IMR-90 (cell line): Measurements from ENCODE around the gene MCAM. TPM values are rescaled to one million over a fixed set of nuclear protein-coding genes. Genes with fewer than 3 reads are reported as not detected.

ENCODE experiments used
- ATAC-seq: fragments of 200-7000 bp; cut with Tn5 transposase; 2 replicates; pipeline ENCODE4 v1.9.1; 2020; ENCODE audit warnings: low read depth, mild to moderate bottlenecking, moderate library complexity
- BruUV-seq: library from RNA; stranded (reverse); fragments of 400-500 nt; replicated peaks from 2 replicates; lab custom pipeline; 2021; lab: Mats Ljungman, UMichigan
- CTCF ChIA-PET: fragments of 300-600 bp; formaldehyde crosslinking; extraction: SDS; loops from one replicate; lab custom pipeline; 2021; ENCODE audit warnings: antibody characterized with exemption; lab: Yijun Ruan, JAX
- POLR2A ChIA-PET: fragments of 300-600 bp; sonication (Branson Sonifier 250); formaldehyde crosslinking; loops from one replicate; lab custom pipeline; 2022; ENCODE audit warnings: antibody characterized with exemption; ENCODE audit not compliant: unreplicated experiment; lab: Charles Lee
- DNase-seq: peaks from one replicate; pipeline ENCODE4 v3.0.0; 2013
- H2AFZ ChIP-seq: replicated peaks from 2 replicates; pipeline ENCODE3; 2013; ENCODE audit warnings: low read length, mild to moderate bottlenecking; ENCODE audit not compliant: poor library complexity
- H2AK5ac ChIP-seq: 2 replicates; pipeline ENCODE4 v1.6.1; 2013; ENCODE audit warnings: low read depth, low read length, inconsistent platforms
- H2AK9ac ChIP-seq: replicated peaks from 2 replicates; pipeline ENCODE3; 2013; ENCODE audit warnings: mild to moderate bottlenecking, low read depth, low read length, moderate library complexity; ENCODE audit not compliant: poor library complexity
- H2BK120ac ChIP-seq: 2 replicates; pipeline ENCODE4 v1.6.1; 2013; ENCODE audit warnings: low read depth, low read length, inconsistent platforms
- H2BK15ac ChIP-seq: 3 replicates; pipeline ENCODE4 v1.6.1; 2013; ENCODE audit warnings: low read depth, low read length, inconsistent platforms
- H2BK20ac ChIP-seq: 2 replicates; pipeline ENCODE4 v1.6.1; 2013; ENCODE audit warnings: low read depth, mild to moderate bottlenecking, inconsistent platforms, low read length, moderate library complexity
- H2BK5ac ChIP-seq: 2 replicates; pipeline ENCODE4 v1.6.1; 2013; ENCODE audit warnings: mild to moderate bottlenecking, low read depth, low read length, inconsistent platforms; ENCODE audit not compliant: poor library complexity, severe bottlenecking
- H3K14ac ChIP-seq: replicated peaks from 2 replicates; pipeline ENCODE4 v1.6.1; 2013; ENCODE audit warnings: low read depth, low read length, inconsistent platforms
- H3K18ac ChIP-seq: 2 replicates; pipeline ENCODE4 v1.6.1; 2013; ENCODE audit warnings: low read depth, low read length, control low read depth
- H3K23ac ChIP-seq: 2 replicates; pipeline ENCODE4 v1.6.1; 2013; ENCODE audit warnings: low read depth, low read length, inconsistent platforms
- H3K27ac ChIP-seq: 2 replicates; pipeline ENCODE4 v1.5.1; 2013; ENCODE audit warnings: mild to moderate bottlenecking, control low read depth, low read length; ENCODE audit not compliant: insufficient read depth
- H3K27me3 ChIP-seq: 2 replicates; pipeline ENCODE4 v1.6.1; 2013; ENCODE audit warnings: low read length; ENCODE audit not compliant: control insufficient read depth, insufficient read depth
- H3K36me3 ChIP-seq: 2 replicates; pipeline ENCODE4 v1.6.1; 2013; ENCODE audit warnings: low read length, mixed read lengths; ENCODE audit not compliant: control insufficient read depth, insufficient read depth
- H3K4ac ChIP-seq: 2 replicates; pipeline ENCODE4 v1.6.1; 2013; ENCODE audit warnings: low read depth, low read length, inconsistent platforms
- H3K4me1 ChIP-seq: 2 replicates; pipeline ENCODE4 v1.6.1; 2013; ENCODE audit warnings: low read length, mixed read lengths; ENCODE audit not compliant: control insufficient read depth, insufficient read depth
- H3K4me2 ChIP-seq: 2 replicates; pipeline ENCODE4 v1.6.1; 2013; ENCODE audit warnings: low read depth, mild to moderate bottlenecking, control low read depth, low read length, moderate library complexity
- H3K4me3 ChIP-seq: 2 replicates; pipeline ENCODE4 v1.5.1; 2013; ENCODE audit warnings: low read depth, mild to moderate bottlenecking, control low read depth, low read length, moderate library complexity; ENCODE audit not compliant: insufficient read depth
- H3K56ac ChIP-seq: 2 replicates; pipeline ENCODE4 v1.6.1; 2013; ENCODE audit warnings: low read length, inconsistent platforms; ENCODE audit not compliant: insufficient read depth; ENCODE audit errors: extremely low read depth
- H3K79me1 ChIP-seq, 2 experiments: 2 replicates each; pipeline ENCODE4 v1.6.1; 2013; ENCODE audit warnings: low read length in 2 of 2, inconsistent platforms in 1 of 2, low read depth in 1 of 2
- H3K9ac ChIP-seq: 2 replicates; pipeline ENCODE4 v1.6.1; 2013; ENCODE audit warnings: low read depth, low read length, control low read depth
- H3K9me1 ChIP-seq: 2 replicates; pipeline ENCODE4 v1.6.1; 2013; ENCODE audit warnings: low read length, inconsistent platforms; ENCODE audit not compliant: insufficient read depth
- H3K9me3 ChIP-seq: 2 replicates; pipeline ENCODE4 v1.6.1; 2013; ENCODE audit warnings: low read length; ENCODE audit not compliant: control insufficient read depth, insufficient read depth
- H4K20me1 ChIP-seq: 2 replicates; pipeline ENCODE4 v1.6.1; 2013; ENCODE audit warnings: low read length, inconsistent platforms; ENCODE audit not compliant: insufficient read depth
- H4K5ac ChIP-seq: 2 replicates; pipeline ENCODE4 v1.6.1; 2013; ENCODE audit warnings: mild to moderate bottlenecking, low read depth, low read length, control low read depth
- H4K8ac ChIP-seq, 2 experiments: 2 replicates each; pipeline ENCODE4 v1.6.1; 2013; ENCODE audit warnings: low read depth in 2 of 2, low read length in 2 of 2, control low read depth in 1 of 2, inconsistent platforms in 1 of 2
- H4K91ac ChIP-seq: 2 replicates; pipeline ENCODE4 v1.6.1; 2013; ENCODE audit warnings: low read depth, low read length, inconsistent platforms; ENCODE audit not compliant: insufficient read depth
- MAFK ChIP-seq: IDR thresholded peaks from 2 replicates; pipeline ENCODE4 v1.6.1; 2012; ENCODE audit warnings: low read depth, low read length, improper control_type of control experiment
- MAZ ChIP-seq: IDR thresholded peaks from 2 replicates; pipeline ENCODE4 v1.6.1; 2012; ENCODE audit warnings: low read depth, mild to moderate bottlenecking, low read length, improper control_type of control experiment, moderate library complexity, borderline replicate concordance
- NFE2L2 ChIP-seq: fragments of 150-350 bp; IDR thresholded peaks from 2 replicates; pipeline ENCODE4 v1.6.1; 2016; ENCODE audit warnings: low read depth, mild to moderate bottlenecking, low read length
- WGBS, 2 experiments: methylation state at CpG; one replicate each; pipeline versions ENCODE4 v1.1.5 to v1.1.7; 2013; ENCODE audit warnings: missing lambda C conversion rate in 2 of 2; ENCODE audit not compliant: insufficient read length in 1 of 2; ENCODE audit errors: extremely low coverage in 2 of 2; 5-methylcytosine and 5-hydroxymethylcytosine counted together
- dilution Hi-C: fragments of 300-500 bp; cut with HindIII; formaldehyde crosslinking; loops from one replicate; pipeline ENCODE4 v1.14.3; 2018; ENCODE audit warnings: low sequenced_read_pairs; ENCODE audit not compliant: unreplicated experiment
- in situ Hi-C: fragments of 300-500 bp; cut with MboI; formaldehyde crosslinking; loops from 3 replicates; pipeline ENCODE4 v1.14.3; 2019; ENCODE audit warnings: low sequenced_read_pairs, inconsistent platforms, mixed read lengths
- intact Hi-C: fragments of 100-400 bp; cut with micrococcal nuclease; formaldehyde crosslinking; loops from 2 replicates; pipeline ENCODE4 v1.10.0; 2022
- polyA plus RNA-seq, 3 experiments: library from polyadenylated mRNA; depleted of rRNA; stranded (reverse); fragments of >200 nt; gene quantifications; 2 replicates each; pipeline ENCODE4 v1.2.3, GENCODE V29; 2012; ENCODE audit warnings: low replicate concordance in 1 of 3
- total RNA-seq: library from RNA; depleted of rRNA; stranded (reverse); fragments of >200 nt; gene quantifications from 2 replicates; pipeline ENCODE4 v1.2.3, GENCODE V29; 2012
- TF ChIP-seq, protein P1 (sequence below): conservative IDR thresholded peaks from 2 replicates; pipeline ENCODE4 v1.5.1; 2012; ENCODE audit warnings: mild to moderate bottlenecking, low read depth, low read length, improper control_type of control experiment

The MCAM gene
- total and polyA plus RNA-seq, 2 of the 4 experiments (the other 2 are of a cell fraction) = 95.1 to 131 TPM

DNA sequence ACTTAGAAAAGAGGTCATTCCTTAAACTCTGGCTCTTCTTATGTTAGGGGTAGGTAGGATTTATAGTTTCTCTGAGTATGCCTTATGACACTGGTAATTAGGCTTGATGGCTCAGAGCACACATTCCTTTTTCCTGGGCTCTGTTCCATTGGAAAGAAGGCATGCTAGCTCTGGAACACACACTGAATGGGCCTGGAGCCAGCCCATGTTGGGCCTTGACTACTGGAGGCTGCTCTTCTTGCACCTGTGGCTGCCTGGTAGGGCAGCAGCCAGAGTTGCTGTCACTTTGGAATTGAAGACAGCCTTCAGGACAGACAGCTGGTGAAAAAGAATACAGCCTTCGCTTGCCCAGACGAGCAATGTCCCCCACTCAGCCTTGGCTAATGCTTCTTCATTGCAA, 18.2 kb downstream of the MCAM start:
- Histone ChIP-seq H3K14ac (no peak overlapping the region), H3K4me2 (no peak overlapping the region), H3K23ac (no peak overlapping the region), H3K9me1 (peaks cover 4% of the 10 kb centered on the region; the same call in 1 of the 2 replicates), H4K8ac (no peak overlapping the region), H2BK120ac (no peak overlapping the region), H3K36me3 (peaks cover 30% of the 10 kb centered on the region), H2AK5ac (no peak overlapping the region), H2BK15ac (no peak overlapping the region), H2BK20ac (no peak overlapping the region), H4K91ac (no peak overlapping the region), H3K4me3 (no peak overlapping the region), H3K4me1 (no peaks in the 10 kb centered on the region), H3K27me3 (no peaks in the 10 kb centered on the region), H4K5ac (no peak overlapping the region), H2BK5ac (no peak overlapping the region), H3K27ac (no peak overlapping the region), H2AK9ac (no peak overlapping the region), H3K18ac (no peak overlapping the region), H3K56ac (no peak overlapping the region), H3K9ac (no peak overlapping the region), H4K20me1 (no peaks in the 10 kb centered on the region), H2AFZ (no peak overlapping the region), H3K4ac (no peak overlapping the region), H3K9me3 (no peaks in the 10 kb centered on the region), H3K79me1 (peaks cover 10 to 48% of the 10 kb centered on the region in 2 experiments)
- ATAC-seq (no peak), DNase-seq (no peak)
- in situ Hi-C loops (no loop called here), dilution Hi-C loops (no loop called here), intact Hi-C loops (no loop called here)
- WGBS, 2 experiments = no CpG with 5 or more reads among the region's 2 CpGs
- TF ChIP-seq MAZ (no peak), MAFK (no peak), NFE2L2 (no peak)
- TF ChIP-seq, protein P1, sequence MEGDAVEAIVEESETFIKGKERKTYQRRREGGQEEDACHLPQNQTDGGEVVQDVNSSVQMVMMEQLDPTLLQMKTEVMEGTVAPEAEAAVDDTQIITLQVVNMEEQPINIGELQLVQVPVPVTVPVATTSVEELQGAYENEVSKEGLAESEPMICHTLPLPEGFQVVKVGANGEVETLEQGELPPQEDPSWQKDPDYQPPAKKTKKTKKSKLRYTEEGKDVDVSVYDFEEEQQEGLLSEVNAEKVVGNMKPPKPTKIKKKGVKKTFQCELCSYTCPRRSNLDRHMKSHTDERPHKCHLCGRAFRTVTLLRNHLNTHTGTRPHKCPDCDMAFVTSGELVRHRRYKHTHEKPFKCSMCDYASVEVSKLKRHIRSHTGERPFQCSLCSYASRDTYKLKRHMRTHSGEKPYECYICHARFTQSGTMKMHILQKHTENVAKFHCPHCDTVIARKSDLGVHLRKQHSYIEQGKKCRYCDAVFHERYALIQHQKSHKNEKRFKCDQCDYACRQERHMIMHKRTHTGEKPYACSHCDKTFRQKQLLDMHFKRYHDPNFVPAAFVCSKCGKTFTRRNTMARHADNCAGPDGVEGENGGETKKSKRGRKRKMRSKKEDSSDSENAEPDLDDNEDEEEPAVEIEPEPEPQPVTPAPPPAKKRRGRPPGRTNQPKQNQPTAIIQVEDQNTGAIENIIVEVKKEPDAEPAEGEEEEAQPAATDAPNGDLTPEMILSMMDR = no peak
- ChIA-PET POLR2A (no interaction called here), CTCF (no interaction called here)
- no TSS peak for BruUV-seq
